ENCODE measurements around the gene MFSD6. TPM values are rescaled to one million over a fixed set of nuclear protein-coding genes. Genes with fewer than 3 reads are reported as not detected.

The MFSD6 gene
- polyA plus RNA-seq, 4 donors: 14.2 to 18.1 (median 15.7) TPM

DNA sequence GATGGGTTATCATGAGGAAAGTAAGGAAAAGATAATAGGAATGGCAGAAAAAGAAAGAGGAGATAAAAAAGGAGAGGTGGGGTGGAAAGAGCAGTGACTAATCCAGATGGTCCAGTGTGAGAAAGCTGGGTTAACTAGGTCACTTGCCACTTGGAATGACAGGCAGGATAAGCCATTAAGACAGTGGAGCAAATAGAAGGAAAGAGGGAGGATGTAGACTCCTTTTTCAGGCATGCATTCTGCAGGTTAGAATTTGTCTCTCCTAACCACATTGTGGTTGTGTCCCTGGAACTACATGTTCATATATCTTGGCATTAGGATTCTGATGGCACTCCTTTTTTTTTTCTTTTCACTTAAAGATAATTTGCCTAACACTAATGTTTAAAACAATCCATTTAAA, 139.7 kb downstream of the MFSD6 start:
- DNase-seq (ENCODE audit: low read depth in 4 of 4, low spot score in 3 of 4): no peak

DNA sequence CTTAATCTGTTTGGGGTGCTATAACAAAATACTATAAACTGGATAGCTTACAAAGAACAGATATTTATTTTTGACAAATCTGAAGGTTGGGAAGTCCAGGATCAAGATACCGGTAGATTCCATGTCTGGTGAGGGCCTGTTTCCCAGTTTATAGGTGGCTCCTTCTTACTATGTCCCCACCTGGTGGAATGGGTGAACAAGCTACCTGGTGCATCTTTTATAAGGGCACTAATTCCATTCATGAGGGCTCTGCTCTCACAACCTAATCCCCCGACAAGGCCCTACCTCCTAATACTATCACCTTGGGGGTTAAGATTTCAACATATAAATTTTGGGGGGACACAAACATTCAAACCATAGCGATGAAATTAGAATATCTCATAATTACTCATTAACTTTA, 142.0 kb downstream of the MFSD6 start:
- DNase-seq (ENCODE audit: low read depth in 4 of 4, low spot score in 3 of 4): no peak

Other genes starting within 250 kb of the MFSD6 start
- 10 to 100 TPM; 78.9 to 87.4 (median 79.3) TPM for gene HIBCH, start 88.5 kb upstream of the MFSD6 start, polyA plus RNA-seq (ENCODE audit: insufficient read length in 4 of 4)
- gene INPP1, start 64.8 kb upstream of the MFSD6 start, polyA plus RNA-seq (ENCODE audit: insufficient read length in 4 of 4): 10 to 100 TPM; 13.3 to 17.7 (median 15.5) TPM
- gene NEMP2, start 126.4 kb downstream of the MFSD6 start, polyA plus RNA-seq (ENCODE audit: insufficient read length in 4 of 4): 10 to 100 TPM; 11.5 to 15.3 (median 13.1) TPM
- gene NAB1, start 240.7 kb downstream of the MFSD6 start, polyA plus RNA-seq (ENCODE audit: insufficient read length in 4 of 4): 10 to 100 TPM; 62.6 to 78.2 (median 73.5) TPM

Data from right renal pelvis (tissue), 4 donors.